ENCODE measurements around the gene TEX29. TPM values are rescaled to one million over a fixed set of nuclear protein-coding genes. Genes with fewer than 3 reads are reported as not detected.

The TEX29 gene
- total RNA-seq, 1 experiment from 2014 or later, result not detected

Other genes with a start within 250 kb of the TEX29 start
- 36.4 TPM for gene ARHGEF7, start 205.3 kb upstream of the TEX29 start, total RNA-seq (2021; ENCODE audit: unreplicated experiment)